HG03095 (cell line): ENCODE data around the gene PIR.

Source experiments
- ATAC-seq: cut with Tn5 transposase; IDR thresholded peaks from one replicate; pipeline ENCODE4 v1.9.1; 2021; ENCODE audit warnings: moderate library complexity; ENCODE audit not compliant: unreplicated experiment

PIR gene

GRCh38 chrX:15350329-15350996, 142.7 kb downstream of the PIR start:
- no peak for ATAC-seq

- no peak for ATAC-seq
Measured at GRCh38 chrX:15349046-15349445, 144.1 kb downstream of the PIR start.

GRCh38 chrX:15345976-15346375, 147.2 kb downstream of the PIR start:
- no peak for ATAC-seq

GRCh38 chrX:15344106-15344505, 149.0 kb downstream of the PIR start:
- ATAC-seq = no peak

- ATAC-seq = no peak
Measured at GRCh38 chrX:15343075-15343476, 150.1 kb downstream of the PIR start.

GRCh38 chrX:15340867-15341266, 152.3 kb downstream of the PIR start:
- no peak for ATAC-seq

- ATAC-seq = no peak
Measured at GRCh38 chrX:15336023-15336413, 157.1 kb downstream of the PIR start.

- peak; percentile 99 for ATAC-seq
Measured at GRCh38 chrX:15335135-15336022, 157.8 kb downstream of the PIR start, which contains the start of gene PIGA. PIGA (minus strand) TSS chrX:15335523; CDS start chrX:15331930, 3,593 bp downstream.
